ENCODE measurements around the gene SCNN1B.

The SCNN1B gene

DNA sequence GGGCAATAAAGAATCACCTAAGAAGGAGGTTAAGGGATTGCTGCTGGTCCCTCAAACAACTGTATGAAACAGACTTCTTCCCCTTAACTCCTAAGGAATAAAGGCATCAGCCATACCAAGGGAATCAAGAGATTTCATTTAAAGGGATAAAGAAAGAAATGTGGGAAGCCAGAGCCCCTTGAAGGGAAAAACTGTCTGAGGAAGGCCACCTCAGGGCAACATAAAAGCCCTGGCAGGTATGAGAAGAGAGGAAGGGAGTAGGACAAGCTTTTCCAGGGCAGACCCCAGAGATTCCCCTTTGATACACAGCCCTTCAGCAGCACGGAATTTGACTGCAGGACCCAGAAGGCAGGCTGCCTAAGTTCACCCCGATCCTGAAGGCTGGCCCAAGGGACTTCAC lies 107.4 kb downstream of the SCNN1B start:
- no peaks in the 10 kb centered on the region for H3K27me3 Mint-ChIP-seq (ENCODE audit: low read depth, poor library complexity)
- no peak overlapping the region for H3K27ac Mint-ChIP-seq
- DNase-seq, result no peak
- TF ChIP-seq, protein P1, sequence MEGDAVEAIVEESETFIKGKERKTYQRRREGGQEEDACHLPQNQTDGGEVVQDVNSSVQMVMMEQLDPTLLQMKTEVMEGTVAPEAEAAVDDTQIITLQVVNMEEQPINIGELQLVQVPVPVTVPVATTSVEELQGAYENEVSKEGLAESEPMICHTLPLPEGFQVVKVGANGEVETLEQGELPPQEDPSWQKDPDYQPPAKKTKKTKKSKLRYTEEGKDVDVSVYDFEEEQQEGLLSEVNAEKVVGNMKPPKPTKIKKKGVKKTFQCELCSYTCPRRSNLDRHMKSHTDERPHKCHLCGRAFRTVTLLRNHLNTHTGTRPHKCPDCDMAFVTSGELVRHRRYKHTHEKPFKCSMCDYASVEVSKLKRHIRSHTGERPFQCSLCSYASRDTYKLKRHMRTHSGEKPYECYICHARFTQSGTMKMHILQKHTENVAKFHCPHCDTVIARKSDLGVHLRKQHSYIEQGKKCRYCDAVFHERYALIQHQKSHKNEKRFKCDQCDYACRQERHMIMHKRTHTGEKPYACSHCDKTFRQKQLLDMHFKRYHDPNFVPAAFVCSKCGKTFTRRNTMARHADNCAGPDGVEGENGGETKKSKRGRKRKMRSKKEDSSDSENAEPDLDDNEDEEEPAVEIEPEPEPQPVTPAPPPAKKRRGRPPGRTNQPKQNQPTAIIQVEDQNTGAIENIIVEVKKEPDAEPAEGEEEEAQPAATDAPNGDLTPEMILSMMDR (IDR thresholded peaks at IDR 0.05), result no peak
- H3K4me3 Mint-ChIP-seq, result no peak overlapping the region
- no peaks in the 10 kb centered on the region for H3K4me1 Mint-ChIP-seq
- H3K9me3 Mint-ChIP-seq, result no peaks in the 10 kb centered on the region
- H3K36me3 Mint-ChIP-seq (ENCODE audit: low read depth), result peaks cover 59% of the 10 kb centered on the region

DNA sequence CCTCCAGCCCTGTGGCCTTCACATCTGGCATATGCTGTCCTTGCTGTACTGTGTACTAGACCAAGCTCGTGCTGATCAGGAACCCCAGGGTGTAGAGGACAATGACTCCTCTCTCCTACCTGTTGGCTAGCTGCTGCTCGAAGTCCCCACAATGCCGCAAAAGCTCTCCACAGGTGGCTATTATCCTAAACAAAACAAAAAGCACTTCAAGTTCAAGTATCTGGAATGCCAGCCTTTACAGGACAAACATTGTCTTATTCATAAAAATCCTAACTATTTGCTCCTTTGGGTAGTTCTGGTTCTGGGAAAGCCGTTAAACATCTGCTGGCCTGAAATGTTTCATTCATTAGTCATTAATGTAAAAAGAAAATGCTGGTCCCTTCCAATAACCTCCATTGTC lies 108.1 kb downstream of the SCNN1B start:
- H3K9me3 Mint-ChIP-seq, result no peaks in the 10 kb centered on the region
- no peaks in the 10 kb centered on the region for H3K4me1 Mint-ChIP-seq
- DNase-seq, result no peak
- TF ChIP-seq, protein P1 (IDR thresholded peaks at IDR 0.05), result no peak
- H3K27me3 Mint-ChIP-seq (ENCODE audit: low read depth, poor library complexity), result no peaks in the 10 kb centered on the region
- no peak overlapping the region for H3K4me3 Mint-ChIP-seq
- H3K27ac Mint-ChIP-seq, result no peak overlapping the region
- H3K36me3 Mint-ChIP-seq (ENCODE audit: low read depth), result peaks cover 57% of the 10 kb centered on the region

DNA sequence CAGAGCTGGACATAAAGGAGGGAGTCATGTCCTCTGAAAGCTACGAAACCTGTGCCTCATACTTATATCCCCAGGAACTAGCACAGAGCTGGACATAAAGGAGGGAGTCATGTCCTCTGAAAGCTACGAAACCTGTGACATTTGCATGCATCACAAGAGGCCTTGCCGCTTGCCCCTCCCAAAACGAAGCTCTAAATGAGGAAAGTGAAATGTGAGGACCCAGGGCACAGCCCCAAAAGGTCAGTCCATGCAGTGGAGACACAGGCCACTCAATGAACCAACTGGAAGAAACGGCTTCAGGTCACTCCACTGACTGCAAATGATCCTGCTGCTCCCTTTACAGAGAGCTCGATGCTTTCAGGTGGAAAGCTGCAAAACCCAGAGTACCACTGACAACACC lies 112.6 kb downstream of the SCNN1B start:
- Mint-ChIP-seq H3K27me3 (ENCODE audit: low read depth, poor library complexity) (no peaks in the 10 kb centered on the region), H3K9me3 (no peaks in the 10 kb centered on the region), H3K36me3 (ENCODE audit: low read depth) (peaks cover 30% of the 10 kb centered on the region), H3K4me1 (no peaks in the 10 kb centered on the region), H3K27ac (no peak overlapping the region), H3K4me3 (no peak overlapping the region)
- no peak for DNase-seq
- TF ChIP-seq, protein P1 (IDR thresholded peaks at IDR 0.05), result no peak

DNA sequence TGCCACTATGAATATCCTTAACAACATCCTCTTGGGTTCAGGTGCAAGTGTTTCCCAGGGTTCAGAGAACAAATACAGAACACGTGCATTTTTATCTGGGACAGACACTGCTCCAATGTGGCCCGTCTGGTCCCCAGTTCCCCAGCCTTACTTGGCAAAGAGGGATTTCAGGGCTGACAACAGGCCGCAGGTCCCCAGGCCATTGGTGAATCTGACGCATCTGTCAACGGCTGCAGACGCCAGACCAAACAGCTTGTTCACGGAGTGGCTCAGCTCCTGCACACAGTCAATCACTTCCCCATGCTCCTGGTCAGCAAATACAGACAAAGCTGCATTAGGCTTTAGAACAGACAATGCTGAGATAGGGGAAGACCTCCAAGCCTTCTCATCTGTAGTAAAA lies 114.7 kb downstream of the SCNN1B start:
- no peaks in the 10 kb centered on the region for H3K4me1 Mint-ChIP-seq
- H3K36me3 Mint-ChIP-seq (ENCODE audit: low read depth), result peaks cover 24% of the 10 kb centered on the region
- no peak overlapping the region for H3K27ac Mint-ChIP-seq
- H3K9me3 Mint-ChIP-seq, result no peaks in the 10 kb centered on the region
- TF ChIP-seq, protein P1 (IDR thresholded peaks at IDR 0.05), result no peak
- no peaks in the 10 kb centered on the region for H3K27me3 Mint-ChIP-seq (ENCODE audit: low read depth, poor library complexity)
- H3K4me3 Mint-ChIP-seq, result no peak overlapping the region
- no peak for DNase-seq

DNA sequence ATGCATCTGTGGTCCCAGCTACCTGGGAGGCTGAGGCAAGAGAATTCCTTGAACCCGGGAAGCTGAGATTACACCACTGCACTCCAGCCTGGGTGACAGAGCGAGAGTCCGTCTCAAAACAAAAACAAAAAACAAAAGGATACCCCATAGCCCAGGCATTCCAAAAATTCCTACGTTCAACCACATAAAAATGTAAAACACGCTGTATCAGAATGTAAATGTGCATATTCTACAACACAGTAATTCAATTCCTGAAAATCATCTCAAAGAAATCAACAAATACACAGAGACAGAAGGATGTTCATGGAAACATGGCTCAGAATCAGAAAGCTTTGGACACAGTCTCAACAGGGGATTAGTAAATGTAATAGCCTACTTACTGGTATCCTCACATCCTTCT lies 117.9 kb downstream of the SCNN1B start:
- H3K27ac Mint-ChIP-seq, result no peak overlapping the region

DNA sequence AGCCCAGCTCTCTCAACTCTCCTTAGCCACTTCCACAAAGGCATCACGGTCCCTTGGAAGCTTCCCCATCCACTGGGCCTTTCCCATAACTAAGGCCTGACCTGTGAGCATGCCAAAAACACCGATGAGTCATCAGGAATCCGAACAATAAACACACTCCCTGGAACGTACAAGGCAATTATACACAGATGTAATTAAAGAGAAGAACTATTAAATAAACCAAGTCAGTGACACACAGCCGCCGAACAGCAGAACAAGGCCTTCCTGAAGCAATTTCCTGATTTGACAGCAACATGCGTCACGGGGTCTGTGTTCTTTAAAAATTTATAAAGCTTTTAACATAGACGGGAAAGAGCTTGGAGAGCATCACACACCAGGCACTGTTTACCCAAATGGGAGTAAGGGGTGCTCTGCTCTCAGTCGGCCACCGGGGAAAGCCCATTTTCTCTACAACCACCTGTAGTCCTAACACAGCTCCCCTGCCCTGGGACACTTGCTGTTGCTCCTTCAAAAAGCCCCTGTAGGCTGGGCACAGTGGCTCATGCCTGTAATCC lies 121.5 kb downstream of the SCNN1B start:
- DNase-seq, result no peak
- TF ChIP-seq, protein P1 (IDR thresholded peaks at IDR 0.05), result no peak
- Mint-ChIP-seq H3K27ac (no peak overlapping the region), H3K4me3 (no peak overlapping the region), H3K27me3 (ENCODE audit: low read depth, poor library complexity) (no peaks in the 10 kb centered on the region), H3K9me3 (no peaks in the 10 kb centered on the region), H3K4me1 (peaks cover 6% of the 10 kb centered on the region), H3K36me3 (ENCODE audit: low read depth) (peaks cover 37% of the 10 kb centered on the region)

More for the DNA sequence above, 117.9 kb downstream of the SCNN1B start:
- no peak for DNase-seq
- Mint-ChIP-seq H3K9me3 (no peaks in the 10 kb centered on the region), H3K27me3 (ENCODE audit: low read depth, poor library complexity) (no peaks in the 10 kb centered on the region), H3K36me3 (ENCODE audit: low read depth) (peaks cover 26% of the 10 kb centered on the region), H3K4me3 (no peak overlapping the region), H3K4me1 (peaks cover 6% of the 10 kb centered on the region)
- TF ChIP-seq, protein P1 (IDR thresholded peaks at IDR 0.05), result no peak
